Measurements from ENCODE around the gene ADAM8. TPM values are rescaled to one million over a fixed set of nuclear protein-coding genes. Genes with fewer than 3 reads are reported as not detected.

Gene ADAM8
- 26.5 and 147 TPM in 2 replicates for total RNA-seq

GRCh38 chr10:133276435-133277201 lies at the start of gene ADAM8:
Gene ADAM8 (minus strand): TSS chr10:133276868. CDS start chr10:133276817, 51 bp downstream.

GRCh38 chr10:133308421-133309099 lies 31.9 kb upstream of the ADAM8 start, which contains the start of the genes TUBGCP2 and ZNF511:
Gene TUBGCP2 (minus strand): TSS chr10:133308872. CDS start chr10:133302941, 5,931 bp downstream.
Gene ZNF511 (plus strand): TSS chr10:133308914. CDS start chr10:133308944, 30 bp downstream.

GRCh38 chr10:133237588-133238465 lies 38.8 kb downstream of the ADAM8 start, which contains the start of gene VENTX:
Gene VENTX (plus strand): TSS chr10:133237855. CDS start chr10:133237915, 60 bp downstream.

GRCh38 chr10:133230044-133230361 lies 46.7 kb downstream of the ADAM8 start, which contains the start of gene UTF1:
Gene UTF1 (plus strand): TSS chr10:133230217. CDS start chr10:133230289, 72 bp downstream.

Other genes starting within 250 kb of the ADAM8 start
- not detected in 2 replicates for gene ADGRA1, start 188.9 kb downstream of the ADAM8 start, total RNA-seq
- gene KNDC1, start 116.6 kb downstream of the ADAM8 start, total RNA-seq: under 0.01 and 0.07 TPM in 2 replicates
- not detected in 2 replicates for gene UTF1, start 46.7 kb downstream of the ADAM8 start, total RNA-seq
- not detected in 2 replicates for gene VENTX, start 39.0 kb downstream of the ADAM8 start, total RNA-seq
- gene TUBGCP2, start 32.0 kb upstream of the ADAM8 start, total RNA-seq: 35.2 and 55.2 TPM in 2 replicates
- gene ZNF511, start 32.0 kb upstream of the ADAM8 start, total RNA-seq: 11.3 and 11.9 TPM in 2 replicates
- not detected in 2 replicates for gene CALY, start 60.0 kb upstream of the ADAM8 start, total RNA-seq
- gene PRAP1, start 70.5 kb upstream of the ADAM8 start, total RNA-seq: not detected in 2 replicates
- 2.8 and 11.3 TPM in 2 replicates for gene FUOM, start 81.2 kb upstream of the ADAM8 start, total RNA-seq
- gene ECHS1, start 96.5 kb upstream of the ADAM8 start, total RNA-seq: 45.8 and 52.6 TPM in 2 replicates
- 3.9 and 6.8 TPM in 2 replicates for gene PAOX, start 102.4 kb upstream of the ADAM8 start, total RNA-seq
- 16.7 and 29.1 TPM in 2 replicates for gene MTG1, start 117.3 kb upstream of the ADAM8 start, total RNA-seq
- not detected in 2 replicates for gene SPRN, start 147.8 kb upstream of the ADAM8 start, total RNA-seq
- 0.34 and 0.64 TPM in 2 replicates for gene SCART1, start 177.1 kb upstream of the ADAM8 start, total RNA-seq